Central memory CD4-positive, alpha-beta T cell (primary cell): ENCODE results near the gene TPMT.
"Not testable (repeated sequence)": the region's sequence is repeated elsewhere in the genome, so short reads cannot be mapped to it uniquely, and the experiment has no call there.

Source experiments
- DNase-seq: peaks from one replicate; pipeline ENCODE4 v3.0.0; 2022
- total RNA-seq, 3 experiments: gene quantifications; one replicate each; lab custom pipeline; 2026; lab: John Stamatoyannopoulos, UW

TPMT gene
- total RNA-seq: 5.4 to 20.7 (median 10.5) reads per million in 3 experiments

DNA sequence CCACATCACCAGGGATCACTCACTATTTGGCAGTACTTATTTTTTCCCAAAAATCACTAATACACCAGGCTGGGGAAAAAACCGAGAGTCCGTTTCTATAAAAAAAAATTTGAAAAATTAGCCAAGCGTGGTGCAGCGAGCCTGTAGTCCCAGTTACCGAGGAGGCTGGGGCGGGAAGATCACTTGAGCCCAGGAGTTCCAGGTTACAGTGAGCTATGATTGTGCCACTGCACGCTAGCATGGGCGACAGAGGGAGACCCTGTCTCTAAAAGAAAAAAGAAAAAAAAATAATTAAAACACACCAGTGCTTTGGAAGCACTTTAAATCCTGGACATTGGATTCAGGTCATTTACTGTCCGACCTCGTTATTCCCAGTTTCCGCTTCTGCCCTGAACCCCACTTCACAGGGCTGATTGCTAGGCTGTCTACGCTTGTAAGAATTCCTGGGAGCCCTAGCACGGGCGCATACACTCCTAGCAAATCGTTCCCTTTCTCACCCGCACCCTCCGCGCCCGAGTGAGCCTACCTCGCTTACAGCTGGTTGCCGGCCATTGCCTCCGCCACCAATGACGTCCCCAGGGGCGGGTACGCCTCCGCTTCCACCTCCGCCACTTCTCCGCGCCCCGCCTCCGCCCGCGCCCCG is at the start of gene TPMT:
Gene TPMT, minus strand, starts transcription at position 571 of the 643 bp plus-strand sequence. CDS start 5,950 bp downstream, outside the sequence.
- DNase-seq: no peak

DNA sequence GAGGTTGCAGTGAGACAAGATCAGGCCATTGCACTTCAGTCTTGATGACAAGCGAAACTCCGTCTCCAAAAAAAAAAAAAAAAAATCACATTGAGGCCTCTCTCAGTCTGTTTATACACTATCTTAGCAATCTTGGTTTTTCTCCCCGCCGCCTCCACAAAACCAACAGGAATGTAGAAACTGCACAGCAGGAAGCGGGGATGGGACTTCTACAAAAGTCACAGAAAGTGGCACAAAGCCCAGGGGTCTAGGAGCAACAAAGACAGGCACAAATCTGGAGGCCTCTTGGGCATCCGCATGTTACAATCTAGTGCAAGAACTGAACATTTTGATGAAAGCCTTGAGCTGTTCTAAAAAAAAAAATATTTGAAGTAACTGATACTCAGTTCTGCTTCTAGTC is 48.9 kb upstream of the TPMT start:
- no peak for DNase-seq

DNA sequence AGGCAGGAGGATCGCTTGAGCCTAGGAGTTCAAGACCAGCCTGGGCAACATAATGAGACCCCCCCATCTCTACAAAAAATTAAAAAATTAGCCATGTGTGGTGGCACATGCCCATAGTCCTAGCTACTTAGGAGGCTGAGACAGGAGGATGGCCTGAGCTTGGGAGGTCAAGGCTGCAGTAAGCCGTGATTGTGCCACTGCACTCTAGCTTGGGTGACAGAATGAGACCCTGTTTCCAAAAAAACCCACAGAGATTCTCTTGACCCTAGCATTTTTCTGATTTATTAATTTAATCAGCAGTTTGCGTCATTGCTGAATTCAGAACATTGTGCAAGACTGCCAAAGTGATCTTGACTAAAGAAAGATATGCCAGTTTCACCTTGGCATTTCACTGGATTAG is 37.1 kb upstream of the TPMT start:
- no peak for DNase-seq

DNA sequence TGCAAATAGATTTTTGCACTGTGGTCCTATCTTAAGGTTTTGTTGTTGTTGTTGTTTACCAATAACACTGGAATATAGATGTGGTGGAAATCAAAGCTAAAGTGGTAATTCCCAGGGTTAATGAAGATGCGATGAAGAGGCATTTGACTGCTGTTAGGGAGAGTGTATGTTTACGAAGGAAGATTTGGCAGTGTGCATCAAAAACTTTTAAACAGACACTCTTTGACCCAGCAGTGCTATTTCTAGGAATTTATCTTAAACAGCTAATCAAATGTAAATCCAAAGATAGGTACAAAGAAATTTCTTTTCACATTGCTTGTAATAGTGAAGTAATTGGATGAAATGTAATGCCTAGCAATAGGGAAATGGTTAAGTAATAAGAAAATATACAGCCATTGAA is 34.3 kb upstream of the TPMT start:
- no peak for DNase-seq

DNA sequence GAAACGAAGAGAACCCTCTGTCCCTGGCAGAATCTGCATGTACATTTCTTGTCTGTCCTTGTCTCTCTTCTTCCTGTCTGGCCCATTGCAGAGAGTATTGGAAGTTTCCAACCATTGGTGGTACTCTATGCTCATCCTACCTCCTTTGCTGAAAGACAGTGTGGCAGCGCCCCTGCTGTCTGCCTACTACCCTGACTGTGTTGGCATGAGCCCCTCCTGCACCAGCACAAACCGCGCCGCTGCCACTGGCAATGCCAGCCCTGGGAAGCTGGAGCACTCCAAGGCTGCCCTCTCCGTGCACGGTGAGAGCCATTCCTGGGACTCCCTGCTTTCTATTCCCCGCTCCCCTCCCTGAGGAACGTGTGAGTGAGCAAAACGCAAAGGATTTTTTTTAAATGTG is 32.8 kb upstream of the TPMT start:
- no peak for DNase-seq

DNA sequence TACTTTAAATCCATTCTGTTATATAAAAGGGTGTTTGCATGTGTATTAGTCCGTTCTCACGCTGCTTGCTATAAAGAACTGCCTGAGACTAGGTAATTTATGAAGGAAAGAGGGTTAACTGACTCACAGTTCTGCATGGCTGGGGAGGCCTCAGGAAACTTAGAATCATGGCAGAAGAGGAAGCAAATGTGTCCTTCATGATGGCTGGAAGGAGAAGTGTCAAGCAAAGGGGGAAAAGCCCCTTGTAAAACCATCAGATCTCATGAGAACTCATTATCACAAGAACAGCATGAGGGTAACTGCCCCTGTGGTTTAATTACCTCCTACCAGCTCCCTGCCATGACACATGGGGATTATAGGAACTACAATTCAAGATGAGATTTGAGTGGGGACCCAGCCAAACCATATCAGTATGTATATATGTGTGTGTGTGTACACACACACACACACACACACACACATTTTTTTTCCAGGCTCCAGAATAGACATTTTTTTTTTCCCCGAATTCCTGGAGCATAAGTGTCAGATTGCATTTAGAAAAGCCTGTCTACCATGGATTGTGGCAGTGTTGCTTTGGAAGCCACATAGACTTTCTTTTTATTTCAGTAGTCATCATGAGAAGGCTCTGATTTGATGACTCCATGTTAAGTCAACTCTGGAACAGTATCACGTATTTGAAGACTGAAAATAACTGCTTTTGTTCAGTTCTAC is 31.8 kb upstream of the TPMT start:
- no peak for DNase-seq

DNA sequence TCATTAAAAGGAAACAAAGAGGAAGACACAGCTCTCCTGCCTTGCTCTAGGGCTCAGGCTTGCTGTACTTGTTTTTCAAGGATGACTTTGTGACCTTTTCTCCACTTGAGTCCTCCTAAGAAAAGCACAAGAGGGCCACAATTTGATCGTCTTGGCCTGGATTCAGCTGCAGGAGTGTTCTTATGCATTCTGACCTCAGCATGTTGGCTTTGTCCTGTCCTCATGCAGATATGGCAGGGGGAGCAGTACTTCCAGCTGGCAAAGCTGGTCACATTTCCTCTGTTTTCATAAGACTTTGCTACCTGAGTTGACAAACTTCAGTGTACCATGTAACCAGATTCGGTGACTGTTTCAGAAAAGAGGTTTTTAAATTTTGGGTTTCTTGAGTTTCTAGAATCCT is 31.2 kb upstream of the TPMT start:
- no peak for DNase-seq

DNA sequence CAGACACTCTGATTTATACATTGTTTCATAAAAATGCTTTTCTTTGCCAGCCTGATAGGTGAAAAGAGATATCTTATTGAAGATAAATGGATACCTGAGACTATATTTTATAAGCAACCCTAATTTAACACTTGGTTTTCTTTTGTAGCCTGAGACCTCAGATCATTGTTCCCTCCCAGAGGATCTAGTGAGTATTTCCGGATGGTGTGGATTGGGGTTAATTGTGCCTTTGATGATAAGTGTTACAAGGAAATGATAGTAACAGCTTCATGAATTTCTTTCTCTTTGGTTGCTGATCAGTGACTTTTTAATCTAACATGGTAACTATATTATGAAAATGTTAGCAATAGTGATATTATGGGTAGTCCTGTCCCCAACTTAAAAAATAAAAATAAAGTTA is 30.7 kb upstream of the TPMT start:
- no peak for DNase-seq

DNA sequence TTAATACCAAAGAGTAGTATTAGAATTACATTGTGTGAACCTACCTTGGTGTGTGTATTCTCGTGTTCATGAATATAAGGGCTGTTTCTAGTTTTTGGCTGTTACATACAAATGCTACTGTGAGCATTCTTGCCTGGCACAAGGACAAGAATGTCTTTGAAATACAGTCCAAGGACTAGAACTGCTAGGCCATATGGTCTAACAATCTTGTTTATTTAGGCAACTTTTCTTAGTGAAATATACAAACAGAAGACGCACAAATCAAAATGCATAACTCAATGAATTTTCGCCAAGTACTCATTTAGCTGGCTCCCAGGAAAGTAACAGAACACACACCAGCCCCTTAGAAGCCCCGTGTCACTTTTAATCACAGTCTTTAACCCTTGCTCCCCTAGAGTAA is 28.9 kb upstream of the TPMT start:
- DNase-seq: no peak

DNA sequence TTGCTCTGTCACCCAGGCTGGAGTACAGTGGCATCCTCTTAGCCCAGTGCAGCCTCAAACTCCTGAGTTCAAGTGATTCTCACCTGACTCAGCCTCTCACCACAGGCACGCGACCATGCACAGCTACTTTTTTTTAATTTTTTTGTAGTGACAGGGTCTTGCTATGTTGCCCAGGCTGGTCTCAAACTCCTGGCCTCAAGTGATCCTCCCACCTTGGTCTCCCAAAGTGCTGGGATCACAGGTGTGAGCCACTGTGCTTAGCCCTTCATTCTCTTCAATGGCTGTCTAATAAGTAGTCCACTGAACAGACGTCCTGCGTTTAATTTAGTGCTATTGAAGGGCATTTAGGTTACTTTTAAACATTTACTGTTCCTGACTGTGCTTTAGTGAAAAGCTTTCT is 27.7 kb upstream of the TPMT start:
- DNase-seq: no peak

DNA sequence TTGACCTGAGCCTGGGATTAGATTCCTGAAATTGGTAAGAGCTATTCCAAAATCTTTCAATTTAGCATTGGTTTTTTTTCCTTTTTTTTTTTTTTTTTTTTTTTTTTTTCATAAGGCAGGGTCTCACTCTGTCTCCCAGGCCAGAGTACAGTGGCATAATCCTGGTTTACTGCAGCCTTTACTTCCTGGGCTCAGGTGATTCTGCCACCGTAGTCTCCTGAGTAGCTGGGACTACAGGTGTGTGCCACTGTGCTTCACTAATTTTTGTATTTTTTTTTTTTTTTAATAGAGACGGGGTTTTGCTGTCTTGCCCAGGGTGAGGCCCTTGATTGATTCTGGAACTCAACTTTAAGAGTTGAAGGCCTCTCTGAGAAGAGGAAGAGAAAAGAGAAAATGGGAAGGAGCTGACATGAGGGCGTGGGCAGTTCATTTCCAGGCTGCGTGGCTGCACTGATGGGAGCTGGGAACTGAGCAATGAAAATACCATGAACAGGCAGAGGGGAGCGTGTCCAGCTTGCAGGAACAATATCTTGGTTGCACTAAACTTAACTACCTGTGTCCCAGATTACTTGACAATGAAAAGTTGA is 25.0 kb upstream of the TPMT start:
- DNase-seq: no peak

DNA sequence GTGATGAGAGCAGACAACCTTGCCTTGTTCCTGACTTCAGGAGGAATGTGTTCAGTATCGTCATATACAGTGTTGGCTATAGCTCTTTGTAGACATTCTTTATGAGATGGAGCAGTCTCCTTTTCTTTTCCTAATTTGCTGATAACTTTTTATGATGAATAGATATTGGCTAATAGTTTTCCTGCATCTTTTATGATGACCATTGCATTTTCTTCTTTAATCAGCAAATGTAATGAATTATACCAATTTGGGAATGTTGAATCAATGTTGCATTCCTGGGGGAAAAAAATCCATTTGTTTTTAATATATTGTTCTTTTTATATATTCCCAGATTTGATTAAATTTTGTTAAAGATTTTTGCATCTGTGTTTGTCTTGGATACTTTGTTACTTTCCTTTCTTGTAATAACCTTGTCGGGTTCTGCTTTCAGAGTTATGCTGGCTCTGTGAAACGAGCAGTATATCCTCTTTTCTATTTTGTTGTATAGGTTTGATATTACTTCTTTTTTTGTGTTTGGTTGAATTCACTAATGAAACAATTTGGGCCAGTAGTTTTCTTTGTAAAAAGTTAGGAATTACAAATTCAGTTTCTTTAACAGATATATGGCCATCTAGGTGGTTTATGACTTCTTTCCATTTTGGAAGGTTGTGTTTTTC is 24.2 kb upstream of the TPMT start:
- DNase-seq: no peak

DNA sequence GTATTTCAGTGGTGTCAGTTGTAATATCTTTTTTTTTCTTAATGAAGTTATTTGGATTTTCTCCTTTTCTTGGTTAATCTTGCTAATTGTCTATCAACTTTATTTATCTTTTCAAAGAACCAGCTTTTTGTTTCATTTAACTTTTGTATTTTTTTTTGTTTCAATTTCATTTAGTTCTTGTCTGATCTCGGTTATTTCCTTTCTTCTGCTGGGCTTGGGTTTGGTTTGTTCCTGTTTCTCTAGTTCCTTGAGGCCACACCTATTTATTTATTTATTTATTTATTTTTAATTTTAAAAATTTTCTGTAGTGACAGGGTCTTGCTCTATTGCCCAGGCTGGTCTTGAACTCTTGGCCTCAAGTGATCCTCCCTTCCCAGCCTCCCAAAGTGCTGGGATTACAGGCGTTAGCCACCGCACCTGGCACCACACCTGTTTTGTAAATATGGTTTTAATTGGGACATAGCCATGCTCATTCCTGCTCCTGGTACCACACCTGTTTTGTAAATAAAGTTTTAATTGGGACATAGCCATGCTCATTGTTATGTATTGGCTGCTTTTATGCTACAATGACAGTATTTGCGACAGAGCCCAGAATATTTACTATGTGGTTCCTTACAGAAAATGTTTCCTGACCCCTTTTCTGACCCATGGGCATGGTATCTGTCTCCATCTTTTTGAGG is 22.5 kb upstream of the TPMT start:
- DNase-seq: no peak

DNA sequence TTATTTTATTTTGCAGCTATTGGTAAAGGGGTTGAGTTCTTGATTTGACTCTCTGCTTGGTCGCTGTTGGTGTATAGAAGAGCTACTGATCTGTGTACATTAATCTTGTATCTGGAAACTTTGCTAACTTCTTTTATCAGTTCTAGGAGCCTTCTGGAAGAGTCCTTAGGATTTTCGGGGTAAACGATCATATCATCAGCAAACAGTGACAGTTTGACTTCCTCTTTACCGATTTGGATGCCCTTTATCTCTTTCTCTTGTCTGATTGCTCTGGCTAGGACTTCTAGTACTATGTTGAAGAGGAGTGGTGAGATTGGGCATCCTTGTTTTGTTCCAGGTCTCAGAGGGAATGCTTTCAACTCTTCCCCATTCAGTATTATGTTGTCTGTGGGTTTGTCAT is 21.3 kb upstream of the TPMT start:
- DNase-seq: not testable (repeated sequence)

DNA sequence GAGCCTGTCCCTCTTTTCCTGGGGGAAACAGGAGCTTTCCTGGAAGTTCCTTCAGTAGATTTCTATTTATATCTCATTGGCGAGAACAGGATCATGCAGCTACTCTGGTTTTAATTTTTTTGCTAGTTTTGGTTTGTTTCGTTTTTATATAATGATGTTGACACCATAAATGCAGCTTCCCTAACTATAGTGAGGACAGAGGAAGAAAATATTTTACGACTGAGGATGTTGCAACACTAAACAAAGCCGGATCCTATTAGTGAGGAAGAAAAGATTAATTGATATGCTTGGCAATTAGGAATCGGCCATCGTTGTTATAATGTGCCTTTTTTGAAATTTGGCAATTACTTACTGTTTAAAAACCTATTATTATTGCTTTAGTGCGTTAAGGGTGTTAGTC is 17.0 kb upstream of the TPMT start:
- DNase-seq: no peak

DNA sequence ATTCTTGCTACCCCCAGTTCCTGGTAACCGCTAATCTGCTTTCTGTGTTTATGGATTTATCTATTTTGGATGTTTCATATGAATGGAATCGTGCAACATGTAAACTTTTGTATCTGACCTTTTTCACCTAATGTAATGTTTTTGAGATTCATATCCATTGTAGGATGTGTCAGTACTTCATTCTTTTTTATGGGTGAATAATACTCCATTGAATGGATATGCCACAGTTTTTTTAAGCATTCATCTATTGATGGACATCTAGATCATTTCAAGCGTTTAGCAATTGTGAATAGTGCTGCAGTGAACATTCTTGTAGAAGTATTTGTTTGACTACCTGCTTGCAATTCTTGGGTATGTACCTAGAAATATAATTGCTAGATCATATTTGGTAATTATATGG is 13.4 kb upstream of the TPMT start:
- DNase-seq: no peak

DNA sequence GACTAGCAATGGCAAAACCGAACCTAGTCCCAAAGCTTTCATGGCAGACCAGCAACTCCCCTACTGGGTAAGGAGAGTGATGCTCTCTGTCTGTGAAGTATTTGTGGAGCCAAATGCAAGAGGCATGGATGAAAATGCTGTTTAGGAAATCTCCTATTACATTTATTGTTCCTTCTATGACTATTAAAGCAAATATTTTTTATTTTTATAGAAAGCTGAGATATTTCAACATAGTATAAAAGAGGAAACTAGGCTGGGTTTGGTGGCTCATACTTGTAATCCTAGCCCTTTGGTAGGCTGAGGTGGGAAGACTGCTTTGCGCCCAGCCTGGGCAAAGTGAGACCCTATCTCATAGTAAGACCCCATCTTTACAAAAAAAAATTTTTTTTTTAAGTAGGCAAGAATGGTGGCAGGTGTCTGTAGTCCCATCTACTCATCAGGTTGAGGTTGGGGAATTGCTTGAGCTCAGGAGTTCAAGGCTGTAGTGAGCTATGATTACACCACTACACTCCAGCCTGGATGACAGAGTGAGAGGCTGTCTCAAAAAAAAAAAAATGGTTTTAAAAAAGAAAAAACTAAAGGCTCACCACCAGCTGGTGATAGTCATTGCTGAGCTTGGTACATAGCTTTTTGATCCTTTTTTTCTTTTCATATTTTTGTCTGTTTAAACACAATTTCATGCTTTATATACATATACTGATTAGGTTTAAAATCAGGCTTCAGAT is 11.6 kb upstream of the TPMT start:
- no peak for DNase-seq

DNA sequence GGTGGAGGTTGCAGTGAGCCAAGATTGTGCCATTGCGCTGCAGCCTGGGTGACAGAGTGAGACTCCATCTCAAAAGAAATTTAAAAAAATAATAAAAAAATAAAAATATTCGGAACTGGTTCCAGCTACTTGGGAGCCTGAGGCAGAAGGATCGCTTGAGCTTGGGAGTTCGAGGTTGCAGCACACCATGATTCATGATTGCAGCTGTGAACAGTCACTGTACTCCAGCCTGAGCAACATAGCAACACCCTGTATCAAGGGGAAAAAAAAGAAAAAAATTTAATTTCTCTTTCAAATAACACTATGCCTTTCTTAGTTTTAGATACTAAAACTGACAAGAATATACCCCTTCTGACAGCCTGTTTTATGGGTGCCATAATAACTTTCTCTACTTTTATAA is 10.9 kb upstream of the TPMT start:
- no peak for DNase-seq

DNA sequence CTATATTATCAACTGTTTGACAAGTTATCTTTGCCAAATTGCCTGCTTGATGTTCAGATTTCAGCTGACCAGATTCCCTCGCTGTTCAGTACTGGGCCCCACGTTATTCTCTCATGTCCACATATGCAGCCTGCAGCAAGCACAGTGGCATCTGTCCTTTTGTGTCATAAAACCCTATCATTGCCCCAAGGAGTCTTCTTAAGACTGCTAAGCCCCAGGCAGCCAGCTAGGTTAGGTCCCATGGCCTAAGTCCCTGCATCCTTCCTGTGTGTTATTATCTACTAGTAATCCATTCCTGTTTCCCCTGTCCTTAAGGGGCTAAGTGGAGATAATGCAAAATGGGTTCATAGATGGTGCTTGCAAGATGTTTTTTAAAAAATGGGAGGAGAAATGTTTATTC is 7.5 kb upstream of the TPMT start:
- DNase-seq: no peak

DNA sequence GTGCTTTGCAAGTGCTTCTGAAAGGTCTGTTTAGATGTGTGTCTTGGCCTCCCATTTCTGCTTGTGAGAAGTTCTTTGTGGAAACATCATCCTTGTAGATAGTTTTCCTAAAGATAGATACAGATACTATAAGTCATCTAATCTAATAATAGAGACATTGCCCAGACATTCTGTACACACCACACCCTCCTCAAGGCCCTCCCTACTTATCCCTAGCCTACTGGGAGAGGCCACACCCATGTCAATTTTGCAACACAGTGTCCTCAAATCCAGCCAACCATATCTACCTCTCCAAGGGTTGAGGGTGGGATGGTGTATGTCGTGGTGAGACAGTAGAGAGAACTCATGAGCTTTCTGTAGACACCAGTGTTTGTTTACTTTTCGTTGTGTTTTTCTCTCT is 6.6 kb upstream of the TPMT start:
- DNase-seq: no peak

DNA sequence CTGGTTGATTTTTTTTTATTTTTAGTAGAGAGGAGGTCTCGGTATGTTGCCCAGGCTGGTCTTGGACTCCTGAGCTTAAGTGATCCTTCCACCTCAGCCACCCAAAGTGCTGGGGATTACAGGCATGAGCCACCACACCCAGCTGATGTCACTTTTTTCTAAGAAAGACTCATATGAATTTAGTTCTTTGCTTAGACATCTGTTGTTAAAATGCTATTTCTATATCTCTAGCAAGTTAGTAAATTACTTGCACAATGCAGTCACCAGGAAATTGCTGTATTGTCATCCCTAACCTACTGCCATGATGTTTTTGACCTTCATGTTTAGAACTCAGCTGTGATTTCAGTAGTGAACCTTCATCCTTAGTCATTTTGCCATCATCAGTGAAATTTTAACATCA is 6.0 kb upstream of the TPMT start:
- no peak for DNase-seq

DNA sequence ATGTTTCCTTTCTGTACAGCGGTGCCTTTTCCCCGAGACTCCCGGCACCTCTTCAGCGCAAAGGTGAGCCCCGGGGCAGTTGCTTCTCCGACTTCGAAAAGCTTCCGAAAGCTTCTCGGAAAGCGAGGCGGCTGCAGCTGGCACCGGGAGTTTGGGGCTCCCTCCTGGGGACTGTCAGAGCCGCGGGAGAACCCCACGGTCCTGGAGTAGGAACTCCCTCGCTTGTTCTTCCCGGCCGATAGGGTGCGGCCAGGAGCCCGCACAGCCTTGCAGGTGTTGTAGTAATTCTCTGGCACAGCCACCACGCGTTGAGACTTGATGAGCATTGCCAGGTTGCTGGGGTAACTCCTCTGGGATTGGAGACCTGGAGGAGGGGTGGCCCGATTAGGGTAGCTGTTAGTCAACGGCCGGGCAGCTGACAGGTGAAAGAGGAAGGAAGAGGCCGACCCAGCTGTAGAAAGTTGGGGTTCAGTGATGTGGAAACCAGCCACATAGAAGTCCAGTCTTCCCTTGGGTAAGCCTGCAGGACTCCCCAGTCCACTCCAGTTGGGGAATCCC is 1.1 kb upstream of the TPMT start:
- no peak for DNase-seq
